ENCODE data around the gene SPTBN2. TPM values are rescaled to one million over a fixed set of nuclear protein-coding genes. Genes with fewer than 3 reads are reported as not detected.

The SPTBN2 gene
- total and polyA plus RNA-seq, 2 of the 8 experiments (the other 6 are each of a cell fraction or from before 2014, with no cell fraction given) = 19.1 to 69.0 TPM

- Histone ChIP-seq H2BK120ac (replicated peaks; ENCODE audit: low read depth, low read length) (no peak overlapping the region), H2BK20ac (ENCODE audit: low read length) (no peak overlapping the region), H4K5ac (ENCODE audit: insufficient read length, low read depth, low read length) (no peak overlapping the region), H2BK15ac (ENCODE audit: low read length) (no peak overlapping the region), H3K18ac (ENCODE audit: extremely low read depth, low read length) (no peak overlapping the region), H4K20me1 (replicated peaks in 1 of 2; ENCODE audit: control insufficient read depth in 1 of 2, insufficient read depth in 2 of 2, low read length in 2 of 2) (peaks cover 0 to 2% of the 10 kb centered on the region in 2 experiments), H2BK5ac (ENCODE audit: low read depth, low read length) (no peak overlapping the region), H3K79me1 (ENCODE audit: low read depth, low read length) (no peaks in the 10 kb centered on the region), H4K91ac (replicated peaks; ENCODE audit: insufficient read length, low read length) (no peak overlapping the region), H3K4ac (replicated peaks; ENCODE audit: insufficient read length, low read depth, low read length) (no peak overlapping the region), H3K23me2 (ENCODE audit: low read depth, low read length) (no peaks in the 10 kb centered on the region), H3K4me1 (replicated peaks in 1 of 4; ENCODE audit: control insufficient read depth in 3 of 4, insufficient read depth in 4 of 4, low read length in 3 of 4) (no peaks in the 10 kb centered on the region), H3K79me2 (ENCODE audit: control insufficient read depth in 1 of 2, insufficient read depth in 2 of 2, low read length in 2 of 2) (no peaks in the 10 kb centered on the region), H3K23ac (ENCODE audit: insufficient read length) (no peak overlapping the region), H2AK5ac (ENCODE audit: low read depth, low read length) (no peak overlapping the region), H3K4me2 (ENCODE audit: insufficient read depth in 1 of 2, low read depth in 2 of 2, low read length in 2 of 2) (no peak overlapping the region), H3K56ac (replicated peaks; ENCODE audit: insufficient read length, low read depth, low read length) (no peak overlapping the region), H3K27me3 (replicated peaks in 1 of 4; ENCODE audit: control insufficient read depth in 3 of 4, extremely low read depth in 1 of 4, insufficient read depth in 3 of 4, low read length in 3 of 4) (no peaks in the 10 kb centered on the region), H2AFZ (ENCODE audit: low read length) (no peak overlapping the region), H3K14ac (ENCODE audit: insufficient read length) (no peak overlapping the region), H3K9ac (replicated peaks in 1 of 4; ENCODE audit: extremely low read depth in 1 of 4, low read depth in 3 of 4, low read length in 3 of 4) (no peak overlapping the region), H3K9me3 (ENCODE audit: insufficient read depth in 2 of 2, low read depth in 1 of 2, low read length in 1 of 2) (no peaks in the 10 kb centered on the region), H3K27ac (ENCODE audit: low read depth, low read length) (no peak overlapping the region), H4K8ac (ENCODE audit: extremely low read depth, insufficient read depth, low read length) (no peak overlapping the region), H3K4me3 (ENCODE audit: extremely low read depth in 1 of 4, insufficient read depth in 2 of 4, low read depth in 3 of 4, low read length in 4 of 4) (no peak overlapping the region), H2BK12ac (ENCODE audit: low read depth, low read length) (no peak overlapping the region), H3K36me3 (ENCODE audit: control insufficient read depth in 2 of 4, insufficient read depth in 4 of 4, low read length in 3 of 4) (peaks cover 25 to 66% (median 55%) of the 10 kb centered on the region in 4 experiments)
- no peak for TF ChIP-seq SIX5 (IDR thresholded peaks at IDR 0.05; ENCODE audit: low read depth, low read length)
- no peak for TF ChIP-seq TBP (IDR thresholded peaks at IDR 0.05; ENCODE audit: low read depth, low read length)
- TF ChIP-seq ATF2 (IDR thresholded peaks at IDR 0.05; ENCODE audit: low read length) = no peak
- TF ChIP-seq CREB1 (IDR thresholded peaks at IDR 0.05) = no peak
- TF ChIP-seq JUND (IDR thresholded peaks at IDR 0.05; ENCODE audit: low read length) = no peak
- TF ChIP-seq KDM4A (IDR thresholded peaks at IDR 0.05; ENCODE audit: low read depth, low read length, severe bottlenecking) = no peak
- TF ChIP-seq SRF (IDR thresholded peaks at IDR 0.05; ENCODE audit: low read depth, low read length) = no peak
- no peak for TF ChIP-seq HDAC2 (IDR thresholded peaks at IDR 0.05; ENCODE audit: borderline replicate concordance in 1 of 2, low read depth in 2 of 2, low read length in 2 of 2)
- TF ChIP-seq BCL11A (IDR thresholded peaks at IDR 0.05; ENCODE audit: low read depth in 2 of 2, low read length in 2 of 2) = no peak
- no peak for TF ChIP-seq E2F6 (IDR thresholded peaks at IDR 0.05)
- TF ChIP-seq TAF7 (optimal IDR thresholded peaks at IDR 0.05; ENCODE audit: borderline replicate concordance, low read depth, low read length) = no peak
- DNase-seq (ENCODE audit: low read depth in 1 of 2, low spot score in 2 of 2) = no peak
- no peak for FAIRE-seq
- ChIA-PET CTCF (ENCODE audit: partially characterized antibody) (interaction anchor here (0.7 to 1.8 kb wide), 2 partner anchors 134 to 151 kb away, joined by 3 to 7 read pairs; no protein-coding TSS in a partner anchor), POLR2A (ENCODE audit: partially characterized antibody) (no interaction called here)
- 94% methylated on average over 25 of the region's 27 CpGs; no CpG with 5 or more reads in 1 of the 2 experiments for WGBS, 2 experiments (ENCODE audit: extremely low coverage in 1 of 2, insufficient coverage in 1 of 2, insufficient read length in 1 of 2, insufficient replicate concordance in 2 of 2, low coverage in 1 of 2, low lambda C conversion rate in 2 of 2, missing lambda C conversion rate in 1 of 2)
Measured at GRCh38 chr11:66700742-66701141, 28.3 kb downstream of the SPTBN2 start.

Data from H1 (cell line).